A549 (cell line): ENCODE results near the gene KRTAP4-4. TPM values are rescaled to one million over a fixed set of nuclear protein-coding genes. Genes with fewer than 3 reads are reported as not detected.
"Not testable (repeated sequence)": the region's sequence is repeated elsewhere in the genome, so short reads cannot be mapped to it uniquely, and the experiment has no call there.

Source experiments
- ATAC-seq, 2 experiments: fragments of 200-7000 bp in 1 of 2; fragments of >200 bp in 1 of 2; cut with Nextera tagmentation in 1 of 2; cut with Tn5 transposase in 1 of 2; 3 replicates each; pipeline versions ENCODE4 v1.8.0 to v1.9.1; 2018 to 2020; ENCODE audit warnings: mild to moderate bottlenecking in 1 of 2, moderate library complexity in 1 of 2
- CTCF ChIA-PET: fragments of 300-600 bp; sonication (Branson Sonifier 250); formaldehyde crosslinking; extraction: SDS; loops from one replicate; lab custom pipeline; 2021; ENCODE audit warnings: antibody characterized with exemption, inconsistent platforms; lab: Yijun Ruan, JAX
- POLR2A ChIA-PET: fragments of 350-600 bp; formaldehyde crosslinking; extraction: SDS; loops from one replicate; lab custom pipeline; 2021; ENCODE audit warnings: antibody characterized with exemption, inconsistent platforms; lab: Yijun Ruan, JAX
- DNase-seq, 2 experiments: peaks; one replicate each; pipeline versions ENCODE4 v3.0.0 to v3.0.0-alpha.2; 2011 to 2016; ENCODE audit warnings: low read depth in 1 of 2, low spot score in 1 of 2
- FAIRE-seq: peaks from 2 replicates; lab custom pipeline; 2011; peaks lifted over from hg19 to GRCh38; lab: Jason Lieb, UNC
- H3K27ac ChIP-seq, 2 experiments: fragments of >200 bp; sonication (Bioruptor Twin); formaldehyde crosslinking; 3 replicates each; pipeline ENCODE4 v1.5.1; 2016 to 2017
- H3K4me1 ChIP-seq: fragments of >200 bp; sonication (Bioruptor Twin); formaldehyde crosslinking; 3 replicates; pipeline ENCODE4 v1.6.1; 2016
- H3K4me2 ChIP-seq: fragments of >200 bp; sonication (Bioruptor Twin); formaldehyde crosslinking; 3 replicates; pipeline ENCODE4 v1.6.1; 2016
- H3K4me3 ChIP-seq: fragments of >200 bp; sonication (Bioruptor Twin); formaldehyde crosslinking; 3 replicates; pipeline ENCODE4 v1.5.1; 2016
- H3K9me3 ChIP-seq: fragments of >200 bp; sonication (Bioruptor Twin); formaldehyde crosslinking; 3 replicates; pipeline ENCODE4 v1.6.1; 2016
- BHLHE40 ChIP-seq: IDR thresholded peaks from 2 replicates; pipeline ENCODE4 v1.6.1; 2012; ENCODE audit warnings: low read depth, low read length, inconsistent platforms
- CBX2 ChIP-seq: fragments of 200-600 bp; sonication (generic); IDR thresholded peaks from 2 replicates; pipeline ENCODE4 v1.6.1; 2016; ENCODE audit warnings: low read depth, mild to moderate bottlenecking, borderline replicate concordance
- CEBPB ChIP-seq, 2 experiments: fragments of >200 bp in 1 of 2; sonication (Bioruptor Twin) in 1 of 2; formaldehyde crosslinking in 1 of 2; IDR thresholded peaks; 2 replicates each; pipeline ENCODE4 v1.6.1; 2012 to 2016
- CHD2 ChIP-seq: fragments of 150-350 bp; IDR thresholded peaks from 2 replicates; pipeline ENCODE4 v1.6.1; 2014; ENCODE audit warnings: low read length; ENCODE audit not compliant: partially characterized antibody
- EHF ChIP-seq: fragments of 250-450 bp; sonication (Bioruptor Pico); IDR thresholded peaks from 2 replicates; pipeline ENCODE4 v1.5.0; 2020; ENCODE audit warnings: mild to moderate bottlenecking
- FOSL2 ChIP-seq, 2 experiments: fragments of 450-650 bp in 1 of 2; fragments of >200 bp in 1 of 2; sonication (Bioruptor Twin) in 1 of 2; formaldehyde crosslinking; IDR thresholded peaks; 2 replicates each; pipeline versions ENCODE4 v1.5.0 to v1.6.1; 2016 to 2020; ENCODE audit warnings: mild to moderate bottlenecking in 1 of 2, moderate library complexity in 1 of 2
- FOXS1 ChIP-seq: fragments of 250-450 bp; sonication (Bioruptor Pico); IDR thresholded peaks from 2 replicates; pipeline ENCODE4 v1.5.0; 2020; ENCODE audit warnings: mild to moderate bottlenecking, moderate library complexity
- HEYL ChIP-seq: fragments of 250-450 bp; sonication (Bioruptor Pico); IDR thresholded peaks from 2 replicates; pipeline ENCODE4 v1.8.0; 2021; ENCODE audit warnings: mild to moderate bottlenecking, moderate library complexity
- HOXA7 ChIP-seq: fragments of 250-450 bp; sonication (Bioruptor Pico); IDR thresholded peaks from 2 replicates; pipeline ENCODE4 v1.5.0; 2020; ENCODE audit warnings: mild to moderate bottlenecking, moderate library complexity
- JUN ChIP-seq, 2 experiments: fragments of >200 bp; sonication (Bioruptor Twin); formaldehyde crosslinking; IDR thresholded peaks; 2 replicates in 1 of 2; 3 replicates in 1 of 2; pipeline ENCODE4 v1.6.1; 2016 to 2017
- JUNB ChIP-seq: fragments of >200 bp; sonication (Bioruptor Twin); formaldehyde crosslinking; IDR thresholded peaks from 2 replicates; pipeline ENCODE4 v1.6.1; 2016
- MYC ChIP-seq: IDR thresholded peaks from 2 replicates; pipeline ENCODE4 v1.6.1; 2012; ENCODE audit warnings: mild to moderate bottlenecking, inconsistent platforms, low read length, improper control_type of control experiment, borderline replicate concordance
- NPAS2 ChIP-seq: fragments of 250-450 bp; sonication (Bioruptor Pico); IDR thresholded peaks from 2 replicates; pipeline ENCODE4 v1.8.0; 2022; ENCODE audit warnings: mild to moderate bottlenecking, moderate library complexity, borderline replicate concordance
- POLR2A ChIP-seq: IDR thresholded peaks from 2 replicates; pipeline ENCODE4 v1.6.1; 2012; ENCODE audit warnings: mild to moderate bottlenecking, low read length
- RFX5 ChIP-seq: fragments of 450-650 bp; IDR thresholded peaks from 2 replicates; pipeline ENCODE4 v1.7.1; 2014; ENCODE audit warnings: antibody characterized with exemption, mild to moderate bottlenecking, moderate library complexity
- SREBF2 ChIP-seq: fragments of 450-650 bp; IDR thresholded peaks from 2 replicates; pipeline ENCODE4 v1.6.1; 2014; ENCODE audit warnings: mild to moderate bottlenecking, moderate library complexity
- TFCP2L1 ChIP-seq: fragments of 250-450 bp; sonication (Bioruptor Pico); IDR thresholded peaks from 2 replicates; pipeline ENCODE4 v1.5.0; 2021; ENCODE audit warnings: mild to moderate bottlenecking
- WGBS: methylation state at CpG from one replicate; pipeline ENCODE4 v1.1.6; 2017; ENCODE audit errors: missing lambda C conversion rate; 5-methylcytosine and 5-hydroxymethylcytosine counted together
- polyA plus RNA-seq, 4 experiments: library from polyadenylated mRNA; depleted of rRNA in 3 of 4; stranded (reverse); fragments of >200 nt; fragmentation: RNase III in 1 of 4; extraction: RNeasy Plus Mini Kit Qiagen cat#74134 plus additional on column Dnase treatment in 1 of 4; gene quantifications; 2 replicates in 3 of 4; 3 replicates in 1 of 4; pipeline ENCODE4 v1.2.3, GENCODE V29; 2011 to 2017
- TF ChIP-seq, protein P1 (sequence below): IDR thresholded peaks from 2 replicates; pipeline ENCODE4 v1.6.1; 2012
- TF ChIP-seq, protein P2 (sequence below): fragments of 250-450 bp; sonication (Bioruptor Pico); IDR thresholded peaks from 2 replicates; pipeline ENCODE4 v1.5.0; 2020; ENCODE audit warnings: low read depth, mild to moderate bottlenecking, moderate library complexity
- TF ChIP-seq, protein P3 (sequence below): fragments of >200 bp; sonication (Bioruptor Twin); formaldehyde crosslinking; IDR thresholded peaks from 3 replicates; pipeline ENCODE4 v1.6.1; 2016
- TF ChIP-seq, protein P4 (sequence below): fragments of 150-350 bp; IDR thresholded peaks from 2 replicates; pipeline ENCODE4 v1.6.1; 2014; ENCODE audit warnings: low read depth, mild to moderate bottlenecking, low read length

The KRTAP4-4 gene
- polyA plus RNA-seq, 2 of the 4 experiments (the other 2 are of a cell fraction): not detected

DNA sequence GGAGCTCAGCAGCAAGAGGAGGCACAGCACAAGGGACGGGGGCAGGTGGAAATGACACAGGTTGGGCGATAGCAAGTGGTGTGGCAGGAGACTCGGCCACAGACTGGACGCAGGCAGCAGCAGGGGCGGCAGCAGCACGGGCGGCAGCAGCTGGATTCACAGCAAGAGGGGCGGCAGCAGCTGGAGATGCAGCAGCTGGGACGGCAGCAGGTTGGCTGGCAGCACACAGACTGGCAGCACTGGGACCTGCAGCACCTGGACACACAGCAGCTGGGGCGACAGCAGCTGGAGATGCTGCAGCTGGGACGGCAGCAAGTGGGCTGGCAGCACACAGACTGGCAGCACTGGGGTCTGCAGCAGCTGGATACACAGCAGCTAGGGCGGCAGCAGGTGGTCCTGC is 20.7 kb downstream of the KRTAP4-4 start:
- H3K4me3 ChIP-seq, H3K4me2 ChIP-seq, FAIRE-seq, H3K4me1 ChIP-seq, DNase-seq, ATAC-seq, POLR2A ChIA-PET, H3K27ac ChIP-seq: not testable (repeated sequence)
- CTCF ChIA-PET: interaction anchor here (0.6 to 0.7 kb wide), 2 partner anchors 10 to 262 kb away, joined by 3 read pairs; no protein-coding TSS in a partner anchor
- peaks cover 38% of the 10 kb centered on the region for H3K9me3 ChIP-seq
- WGBS: 68% methylated on average over 11 of the region's 12 CpGs

DNA sequence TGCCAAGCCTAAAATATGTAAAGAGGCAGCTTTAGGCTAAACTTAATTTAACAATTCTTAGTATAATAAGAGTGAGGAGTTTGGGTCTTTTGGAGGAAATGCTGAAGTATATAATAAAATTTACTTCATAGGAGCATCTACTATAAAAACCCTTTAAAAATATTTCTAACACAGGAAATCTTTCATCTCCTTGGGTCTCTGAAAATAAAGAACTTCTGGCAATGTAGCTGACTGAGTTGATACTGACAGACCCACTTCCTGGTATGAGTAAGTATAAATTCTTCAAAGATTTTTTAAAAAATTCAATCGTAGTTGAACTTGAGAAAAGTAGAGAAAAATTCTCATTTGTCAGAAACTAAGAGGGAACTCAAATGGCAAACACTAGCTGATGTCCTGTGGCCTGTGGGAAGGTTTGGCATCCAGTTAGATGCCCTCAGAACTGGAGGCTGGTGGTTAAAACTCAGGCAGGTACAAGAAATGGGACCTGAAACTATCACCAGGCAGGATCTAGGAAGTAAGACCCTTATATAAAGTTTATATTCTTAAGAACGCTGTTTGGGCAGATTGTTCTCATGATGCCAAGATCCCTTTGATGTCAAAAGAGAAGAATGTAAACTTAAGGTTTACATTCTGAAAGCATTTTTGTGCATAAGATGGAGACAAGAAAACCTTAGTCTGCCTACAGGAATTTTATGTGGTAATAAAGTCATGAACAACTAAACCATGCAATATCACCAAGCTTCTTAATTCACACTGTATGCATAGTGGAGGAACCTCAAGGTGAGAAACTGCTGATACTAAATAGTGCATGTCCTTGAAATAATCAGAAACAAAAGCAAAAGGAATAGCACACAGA is 26.4 kb downstream of the KRTAP4-4 start:
- no peak for DNase-seq
- no peak overlapping the region for H3K27ac ChIP-seq
- H3K4me1 ChIP-seq: 0 out of 3 replicates have a peak, but pooled peaks cover 6% of the 10 kb centered on the region
- no peaks in the 10 kb centered on the region for H3K9me3 ChIP-seq
- TF ChIP-seq FOXS1: no peak
- no peak for TF ChIP-seq CBX2
- TF ChIP-seq, protein P1, sequence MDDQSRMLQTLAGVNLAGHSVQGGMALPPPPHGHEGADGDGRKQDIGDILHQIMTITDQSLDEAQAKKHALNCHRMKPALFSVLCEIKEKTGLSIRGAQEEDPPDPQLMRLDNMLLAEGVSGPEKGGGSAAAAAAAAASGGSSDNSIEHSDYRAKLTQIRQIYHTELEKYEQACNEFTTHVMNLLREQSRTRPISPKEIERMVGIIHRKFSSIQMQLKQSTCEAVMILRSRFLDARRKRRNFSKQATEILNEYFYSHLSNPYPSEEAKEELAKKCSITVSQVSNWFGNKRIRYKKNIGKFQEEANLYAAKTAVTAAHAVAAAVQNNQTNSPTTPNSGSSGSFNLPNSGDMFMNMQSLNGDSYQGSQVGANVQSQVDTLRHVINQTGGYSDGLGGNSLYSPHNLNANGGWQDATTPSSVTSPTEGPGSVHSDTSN: no peak
- TF ChIP-seq EHF (CRISPR knock-in tag): no peak
- no peak for TF ChIP-seq RFX5
- H3K4me3 ChIP-seq: no peak overlapping the region
- no peak for ATAC-seq
- peak; percentile 28 for FAIRE-seq
- ChIA-PET CTCF (interaction anchor here (0.7 kb wide), 1 partner anchor 11 kb away, joined by 3 read pairs; no protein-coding TSS in a partner anchor), POLR2A (no interaction called here)
- H3K4me2 ChIP-seq: no peak overlapping the region
- 52% methylated on average over 2 of the region's 2 CpGs for WGBS

DNA sequence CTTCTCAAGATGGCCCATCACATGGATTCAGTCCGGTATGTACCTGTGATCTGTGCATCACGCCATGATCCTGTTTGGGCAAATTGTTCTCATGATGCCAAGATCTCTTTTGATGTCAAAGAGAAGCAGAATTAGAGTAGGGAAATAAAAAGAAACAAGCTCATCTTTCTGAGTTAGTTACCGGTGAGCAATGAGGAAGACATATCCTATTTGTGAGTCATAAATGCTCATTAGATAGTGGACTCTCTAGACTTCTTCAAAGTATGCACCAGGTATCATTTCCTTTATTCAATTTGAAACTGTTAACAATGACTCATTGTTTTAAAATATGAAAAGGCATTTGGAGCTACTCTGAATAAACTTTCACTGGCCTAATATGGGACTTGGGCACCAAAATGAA is 28.6 kb downstream of the KRTAP4-4 start:
- FAIRE-seq: peak; percentile 97
- Histone ChIP-seq H3K9me3 (no peaks in the 10 kb centered on the region), H3K4me2 (0 out of 3 replicates have a peak overlapping the region, but pooled peaks have one; percentile 7), H3K4me1 (0 out of 3 replicates have a peak, but pooled peaks cover 6% of the 10 kb centered on the region), H3K4me3 (no peak overlapping the region), H3K27ac (peak overlapping the region in 1 of 2 experiments; percentile 1; a peak in 1 of 6 replicates)
- ChIA-PET POLR2A (no interaction called here), CTCF (interaction anchor here (1.0 kb wide), 1 partner anchor 190 kb away, joined by 3 read pairs; no protein-coding TSS in a partner anchor)
- WGBS: 56% methylated on average over 3 of the region's 3 CpGs
- DNase-seq: peak in 1 of 2 experiments; percentile 27
- TF ChIP-seq JUNB (peak; percentile 60; the same call in 1 of the 2 replicates), FOSL2 (IDR thresholded peaks at IDR 0.05) (peak; percentile 49; the same call in 1 of the 2 replicates), FOSL2 (CRISPR knock-in tag; IDR thresholded peaks at IDR 0.05) (peak; percentile 75)
- TF ChIP-seq, protein P2, sequence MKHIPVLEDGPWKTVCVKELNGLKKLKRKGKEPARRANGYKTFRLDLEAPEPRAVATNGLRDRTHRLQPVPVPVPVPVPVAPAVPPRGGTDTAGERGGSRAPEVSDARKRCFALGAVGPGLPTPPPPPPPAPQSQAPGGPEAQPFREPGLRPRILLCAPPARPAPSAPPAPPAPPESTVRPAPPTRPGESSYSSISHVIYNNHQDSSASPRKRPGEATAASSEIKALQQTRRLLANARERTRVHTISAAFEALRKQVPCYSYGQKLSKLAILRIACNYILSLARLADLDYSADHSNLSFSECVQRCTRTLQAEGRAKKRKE (CRISPR knock-in tag): no peak
- ATAC-seq: no peak; a peak in 1 of 6 replicates

DNA sequence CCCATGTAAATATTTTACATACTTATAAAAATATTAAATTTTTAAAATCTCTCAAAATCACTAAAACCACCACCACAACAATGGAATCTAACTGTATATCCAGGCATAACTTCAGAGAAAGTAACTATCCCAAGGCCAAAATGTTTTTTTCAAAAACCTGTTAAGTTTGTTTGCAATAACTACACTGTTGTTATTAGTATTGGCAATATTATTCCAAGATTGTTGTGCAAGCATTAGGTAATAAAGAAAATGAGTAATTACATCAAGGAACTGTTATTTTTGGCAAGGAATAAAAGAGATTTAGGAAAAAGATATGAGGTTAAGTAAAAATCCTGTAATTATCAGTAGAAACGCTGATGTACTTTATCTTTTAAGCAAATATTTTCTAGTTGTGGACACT is 33.2 kb downstream of the KRTAP4-4 start:
- WGBS: 85% methylated on average over 1 of the region's 1 CpG
- CTCF ChIA-PET: no interaction called here
- no peak overlapping the region for H3K27ac ChIP-seq
- ATAC-seq (no peak), FAIRE-seq (peak; percentile 92), DNase-seq (no peak)
- H3K4me3 ChIP-seq: no peak overlapping the region
- no peaks in the 10 kb centered on the region for H3K9me3 ChIP-seq
- H3K4me1 ChIP-seq: 0 out of 3 replicates have a peak, but pooled peaks cover 6% of the 10 kb centered on the region
- POLR2A ChIA-PET: no interaction called here
- H3K4me2 ChIP-seq: no peak overlapping the region
- TF ChIP-seq CHD2 (no peak), TFCP2L1 (CRISPR knock-in tag) (no peak), CEBPB (IDR thresholded peaks at IDR 0.05) (no peak), JUN (IDR thresholded peaks at IDR 0.05) (no peak), CBX2 (no peak), POLR2A (no peak), HEYL (CRISPR knock-in tag) (no peak), HOXA7 (CRISPR knock-in tag) (no peak), BHLHE40 (no peak), NPAS2 (no peak), MYC (no peak), SREBF2 (no peak)
- TF ChIP-seq, protein P3, sequence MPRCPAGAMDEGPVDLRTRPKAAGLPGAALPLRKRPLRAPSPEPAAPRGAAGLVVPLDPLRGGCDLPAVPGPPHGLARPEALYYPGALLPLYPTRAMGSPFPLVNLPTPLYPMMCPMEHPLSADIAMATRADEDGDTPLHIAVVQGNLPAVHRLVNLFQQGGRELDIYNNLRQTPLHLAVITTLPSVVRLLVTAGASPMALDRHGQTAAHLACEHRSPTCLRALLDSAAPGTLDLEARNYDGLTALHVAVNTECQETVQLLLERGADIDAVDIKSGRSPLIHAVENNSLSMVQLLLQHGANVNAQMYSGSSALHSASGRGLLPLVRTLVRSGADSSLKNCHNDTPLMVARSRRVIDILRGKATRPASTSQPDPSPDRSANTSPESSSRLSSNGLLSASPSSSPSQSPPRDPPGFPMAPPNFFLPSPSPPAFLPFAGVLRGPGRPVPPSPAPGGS: no peak
- TF ChIP-seq, protein P4, sequence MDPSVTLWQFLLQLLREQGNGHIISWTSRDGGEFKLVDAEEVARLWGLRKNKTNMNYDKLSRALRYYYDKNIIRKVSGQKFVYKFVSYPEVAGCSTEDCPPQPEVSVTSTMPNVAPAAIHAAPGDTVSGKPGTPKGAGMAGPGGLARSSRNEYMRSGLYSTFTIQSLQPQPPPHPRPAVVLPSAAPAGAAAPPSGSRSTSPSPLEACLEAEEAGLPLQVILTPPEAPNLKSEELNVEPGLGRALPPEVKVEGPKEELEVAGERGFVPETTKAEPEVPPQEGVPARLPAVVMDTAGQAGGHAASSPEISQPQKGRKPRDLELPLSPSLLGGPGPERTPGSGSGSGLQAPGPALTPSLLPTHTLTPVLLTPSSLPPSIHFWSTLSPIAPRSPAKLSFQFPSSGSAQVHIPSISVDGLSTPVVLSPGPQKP: no peak
- TF ChIP-seq, protein P1: no peak
- TF ChIP-seq, protein P2 (CRISPR knock-in tag): no peak
